Loucy (cell line): ENCODE data around the gene TTBK2.

Experiments used
- CTCF ChIP-seq: fragments of 200-600 bp; sonication (generic); conservative IDR thresholded peaks from 2 replicates; pipeline ENCODE4 v1.5.1; 2014; ENCODE audit warnings: mild to moderate bottlenecking, antibody characterized with exemption, low read length
- EZH2phosphoT487 ChIP-seq: fragments of 200-600 bp; IDR thresholded peaks from 2 replicates; pipeline ENCODE4 v1.6.1; 2018; ENCODE audit warnings: antibody characterized with exemption, mild to moderate bottlenecking, moderate library complexity, borderline replicate concordance

GRCh38 chr15:42820811-42821210 is 99.8 kb downstream of the TTBK2 start:
- TF ChIP-seq CTCF (no peak), EZH2phosphoT487 (no peak)
